Stimulated activated CD8-positive, alpha-beta memory T cell treated with anti-CD3 and anti-CD28 coated beads, Interleukin-15, amount 100 ng/mL, for 1 hour (primary cell): Measurements from ENCODE around the gene NMD3.
"Not testable (repeated sequence)": the region's sequence is repeated elsewhere in the genome, so short reads cannot be mapped to it uniquely, and the experiment has no call there.

Experiments
- DNase-seq: peaks from one replicate; pipeline ENCODE4 v3.0.0-alpha.2; 2020; ENCODE audit warnings: low read depth

Gene NMD3

DNA sequence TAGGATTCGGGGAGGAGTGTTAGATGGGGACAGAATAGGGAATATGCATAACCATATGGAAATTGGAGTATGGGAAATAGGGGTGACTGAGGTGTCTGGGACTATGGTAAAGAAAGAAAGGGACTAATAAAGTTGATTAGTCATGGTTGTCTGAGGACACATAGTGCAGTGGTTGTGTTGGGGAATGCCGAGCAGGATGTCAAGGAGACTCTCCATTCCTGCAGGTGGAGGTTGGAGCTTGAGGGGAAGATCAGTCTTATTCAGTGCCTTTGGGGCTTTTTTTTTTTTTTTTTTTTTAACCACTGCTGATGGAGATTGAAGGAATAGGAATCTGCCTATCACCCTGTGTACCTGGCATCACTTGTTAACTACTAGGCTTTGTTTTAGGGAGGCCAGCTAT lies 10.8 kb downstream of the NMD3 start:
- no peak for DNase-seq

DNA sequence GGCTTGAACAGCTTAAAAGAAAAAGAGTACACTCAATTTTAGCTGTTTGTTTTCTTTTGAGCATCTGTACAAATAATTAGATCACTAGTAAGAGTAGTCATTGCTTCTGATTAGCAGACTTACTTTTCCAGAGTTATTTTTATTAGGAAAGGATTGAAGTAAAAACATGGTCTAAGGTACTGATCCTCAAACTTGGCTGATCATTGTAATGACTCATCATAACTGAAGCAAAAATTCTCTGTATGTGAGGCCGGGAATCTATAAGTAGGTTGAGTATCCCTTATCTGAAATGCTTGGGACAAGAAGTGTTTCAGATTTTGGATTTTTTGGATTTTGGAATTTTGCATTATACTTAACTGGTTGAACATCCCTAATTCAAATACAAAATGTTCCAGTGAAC lies 12.4 kb downstream of the NMD3 start:
- DNase-seq = no peak

DNA sequence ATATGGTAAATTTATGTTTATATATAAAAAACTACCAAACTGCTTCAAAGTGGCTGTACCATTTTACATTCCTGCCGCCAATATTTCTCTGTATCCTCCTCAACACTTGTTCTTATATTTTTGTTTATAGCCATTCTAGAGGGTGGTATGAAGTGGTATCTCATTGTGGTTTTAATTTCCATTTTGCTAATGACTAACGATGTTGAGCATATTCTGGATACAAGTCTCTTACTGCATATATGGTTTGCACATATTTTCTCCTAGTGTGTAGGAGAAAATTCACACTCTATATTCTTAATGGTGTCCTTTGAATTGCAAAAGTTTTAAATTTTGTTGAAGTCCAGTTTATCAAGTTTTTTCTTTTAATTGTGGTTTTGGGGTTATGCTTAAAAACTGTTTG lies 15.1 kb downstream of the NMD3 start:
- DNase-seq = no peak

DNA sequence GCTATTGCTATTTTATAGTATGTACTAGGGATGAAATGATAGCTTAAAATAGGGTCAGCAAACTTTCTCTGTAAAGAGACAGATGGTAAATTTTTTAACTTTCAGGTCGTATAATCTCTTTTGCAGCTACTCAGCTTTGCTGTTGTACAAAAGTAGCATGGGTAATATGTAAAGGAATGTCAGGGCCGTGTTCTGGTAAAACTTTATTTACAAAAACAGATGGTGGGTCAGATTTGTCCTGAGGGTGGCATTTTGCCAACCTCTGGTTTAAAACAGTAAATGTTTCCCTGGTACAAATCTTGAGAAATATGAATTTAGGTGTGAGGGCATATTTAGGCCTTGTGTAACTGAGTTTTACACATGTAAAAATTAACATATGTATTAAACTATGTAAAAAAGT lies 18.6 kb downstream of the NMD3 start:
- no peak for DNase-seq

DNA sequence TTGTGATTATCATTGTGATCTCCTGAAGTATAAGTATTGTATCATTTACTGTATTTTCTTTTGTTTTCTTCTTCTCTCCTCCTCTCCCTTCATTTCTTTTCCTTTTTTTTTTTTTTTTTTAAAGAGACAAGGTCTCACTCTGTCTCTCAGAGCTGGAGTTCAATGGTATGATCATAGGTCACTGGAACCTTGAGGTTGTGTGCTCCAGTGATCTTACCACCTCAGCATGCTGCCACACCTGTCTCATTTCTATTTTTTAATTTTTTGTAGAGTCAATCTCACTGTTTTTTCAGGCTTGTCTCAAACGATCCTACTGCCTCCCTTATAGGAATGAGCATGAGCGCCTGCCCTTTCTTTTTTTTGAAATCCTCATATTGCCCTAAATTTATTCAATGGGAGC lies 23.4 kb downstream of the NMD3 start:
- no peak for DNase-seq

DNA sequence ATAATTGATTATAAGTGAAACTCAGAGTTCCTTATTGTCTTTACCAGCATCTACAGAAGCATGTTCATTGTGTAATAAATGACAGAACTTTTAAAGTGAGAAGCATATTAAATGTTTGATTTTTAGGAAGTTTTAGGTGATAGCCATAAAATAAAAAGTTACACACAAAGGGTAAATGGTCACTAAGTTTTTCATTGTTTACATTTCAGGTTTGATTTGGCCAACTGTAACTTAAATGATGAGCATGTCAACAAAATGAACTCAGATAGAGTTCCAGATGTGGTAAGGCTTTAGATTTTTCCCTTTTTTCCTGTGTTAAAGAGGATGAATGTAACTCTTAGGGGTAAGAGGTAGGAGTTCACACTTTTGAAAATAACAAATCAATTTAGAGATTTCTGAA lies 25.9 kb downstream of the NMD3 start:
- no peak for DNase-seq

DNA sequence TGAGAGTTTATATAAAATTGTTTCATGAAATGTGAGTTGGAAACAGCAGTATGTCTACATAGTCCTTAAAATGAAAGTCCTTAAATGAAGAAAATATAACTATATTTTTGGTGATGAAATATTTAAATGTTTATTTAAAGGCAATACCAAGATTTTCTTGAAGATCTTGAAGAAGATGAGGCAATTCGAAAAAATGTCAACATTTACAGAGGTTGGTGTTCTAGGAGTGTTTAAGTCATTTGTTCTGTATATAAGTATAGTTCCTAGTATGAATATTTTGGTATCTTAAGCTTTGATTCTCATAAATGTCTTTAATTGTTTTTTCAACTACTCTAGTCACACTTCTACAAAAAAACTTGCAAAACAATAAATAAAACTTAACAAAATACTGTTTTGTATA lies 29.0 kb downstream of the NMD3 start:
- DNase-seq = no peak

DNA sequence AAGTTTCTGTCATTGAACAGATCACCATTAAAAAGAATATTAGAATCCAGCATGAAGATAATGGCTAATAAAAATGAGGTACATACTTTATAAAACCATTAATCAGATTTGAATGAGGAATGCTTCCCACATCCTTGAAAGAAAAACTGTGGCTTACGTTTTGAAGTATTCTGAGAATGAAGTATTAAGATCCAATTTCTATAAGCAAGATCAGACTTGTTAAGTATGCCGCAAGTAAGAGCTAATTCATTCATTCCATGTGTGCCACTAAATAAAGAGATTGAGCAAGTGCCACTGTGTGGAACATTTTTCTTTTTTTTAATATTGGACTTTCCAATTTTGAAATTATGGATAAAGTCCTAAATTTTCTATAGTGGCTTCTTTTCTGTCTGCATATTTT lies 30.6 kb downstream of the NMD3 start:
- no peak for DNase-seq

DNA sequence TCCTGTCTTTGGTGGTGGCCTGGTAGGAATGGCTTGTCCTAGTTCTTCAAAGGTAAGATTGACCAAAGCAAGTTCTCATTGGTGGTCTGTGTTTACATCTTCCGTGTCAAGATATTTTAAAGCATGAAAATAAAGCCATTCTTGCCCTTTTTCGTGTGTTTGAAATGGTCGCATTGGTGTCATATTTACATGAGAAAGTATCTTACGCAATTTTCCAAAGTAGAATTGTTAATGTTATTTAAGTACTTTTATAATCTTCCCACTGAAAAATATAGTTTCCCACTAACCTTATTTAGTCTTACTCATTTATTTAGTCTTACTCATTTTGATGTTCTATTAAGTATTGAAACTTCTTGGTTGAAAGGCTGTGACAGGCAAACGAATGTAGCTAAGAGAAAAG lies 31.0 kb downstream of the NMD3 start:
- DNase-seq = no peak

DNA sequence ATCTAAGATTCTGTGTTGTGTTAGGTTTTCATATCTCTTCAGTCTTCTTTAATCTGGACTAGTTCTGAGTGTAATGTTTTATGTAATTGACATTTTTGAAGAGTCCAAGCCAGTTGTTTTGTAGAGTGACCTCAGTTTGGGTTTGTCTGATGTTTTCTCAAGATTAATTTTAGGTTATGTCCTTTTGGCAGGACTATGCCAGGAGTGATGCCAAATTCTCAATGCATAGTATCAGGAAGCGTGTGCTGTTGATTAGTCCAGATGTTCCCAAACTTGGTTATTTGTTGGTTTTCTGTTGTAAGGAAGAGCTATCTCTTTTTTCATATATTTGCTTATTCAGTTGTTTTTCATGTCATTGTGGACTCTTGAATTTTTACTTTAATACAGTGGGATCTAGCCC lies 32.6 kb downstream of the NMD3 start:
- DNase-seq = no peak

DNA sequence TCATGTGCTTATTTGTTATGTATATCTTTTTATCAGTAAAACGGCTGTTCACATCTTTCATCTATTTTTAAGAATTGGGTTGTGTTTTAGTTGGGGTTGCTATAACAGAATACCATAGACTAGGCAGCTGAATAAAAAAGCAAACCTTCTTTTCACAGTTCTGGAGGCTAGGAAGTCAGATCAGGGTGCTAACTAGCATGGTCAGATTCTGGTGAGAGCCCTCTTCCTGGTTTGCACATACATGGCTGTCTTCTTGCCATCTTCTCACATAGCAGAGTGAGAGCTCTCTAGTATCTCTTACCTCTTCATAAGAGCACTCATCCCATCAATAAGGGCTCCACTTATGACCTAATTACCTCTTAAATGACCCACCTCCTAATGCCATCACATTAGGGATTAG lies 33.8 kb downstream of the NMD3 start:
- no peak for DNase-seq

DNA sequence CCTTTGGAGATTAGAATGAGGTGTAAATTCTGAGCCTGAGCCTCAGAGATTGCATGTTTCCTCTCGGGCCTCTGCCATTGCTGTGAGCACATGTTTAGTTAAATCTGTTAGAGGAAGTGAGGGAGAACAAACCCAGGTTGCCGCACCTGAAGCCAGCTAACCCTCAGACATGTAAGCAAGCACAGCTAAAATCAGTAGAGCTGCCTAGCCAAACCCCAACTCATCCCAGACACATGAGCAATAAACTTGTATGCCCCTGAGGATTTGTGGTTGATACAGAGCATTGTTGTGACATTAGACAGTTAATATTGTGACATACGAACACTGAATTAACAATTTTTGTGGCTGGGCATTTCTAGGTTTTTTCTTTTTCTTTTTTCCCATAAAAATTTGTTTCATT lies 41.9 kb downstream of the NMD3 start:
- no peak for DNase-seq

DNA sequence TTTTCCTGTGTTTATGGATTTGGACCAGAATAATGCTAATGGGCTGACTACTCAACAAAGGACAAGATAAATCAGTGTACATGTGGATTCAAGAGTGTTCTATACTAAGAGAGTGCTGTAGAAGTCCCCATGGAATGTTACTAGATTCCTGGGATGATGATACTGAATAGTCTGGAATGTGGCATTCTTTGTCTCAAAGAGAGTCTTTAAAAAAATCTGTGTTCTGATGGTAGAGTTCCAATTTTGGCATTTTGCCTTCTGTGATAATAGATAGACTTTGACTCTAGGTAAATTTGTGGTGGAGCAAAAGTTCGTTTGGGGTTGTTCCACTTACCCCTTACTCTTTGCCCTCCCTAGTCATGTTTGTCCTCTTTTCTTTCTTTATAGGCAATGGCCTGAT lies 43.7 kb downstream of the NMD3 start:
- DNase-seq = no peak

DNA sequence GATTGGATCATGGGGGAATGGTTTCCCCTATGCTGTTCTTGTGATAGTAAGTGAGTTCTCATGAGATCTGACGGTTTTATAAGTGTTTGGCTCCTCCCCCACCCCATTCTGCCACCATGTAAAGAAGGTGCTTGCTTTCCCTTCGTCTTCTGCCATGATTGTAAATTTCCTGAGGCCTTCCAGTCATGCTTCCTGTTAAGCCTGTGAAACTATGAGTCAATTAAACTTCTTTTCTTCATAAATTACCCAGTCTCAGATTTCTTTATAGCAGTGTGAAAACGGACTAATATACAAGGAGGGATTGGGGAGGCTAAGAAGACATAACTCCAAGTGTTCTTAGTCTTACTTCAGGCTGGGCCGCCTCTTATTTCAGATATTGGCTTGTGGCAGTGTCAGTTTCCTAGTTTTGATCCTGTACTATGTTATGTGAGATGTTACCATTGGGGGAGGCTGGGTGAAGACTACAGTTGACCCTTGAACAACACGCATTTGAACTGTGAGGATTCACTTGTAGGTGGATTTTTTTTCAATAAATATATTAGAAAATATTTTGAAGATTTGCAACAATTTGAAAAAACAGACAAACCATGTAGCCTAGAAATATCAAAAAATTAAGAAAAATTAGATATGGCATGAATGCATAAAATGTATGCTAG lies 44.9 kb downstream of the NMD3 start:
- DNase-seq = no peak

DNA sequence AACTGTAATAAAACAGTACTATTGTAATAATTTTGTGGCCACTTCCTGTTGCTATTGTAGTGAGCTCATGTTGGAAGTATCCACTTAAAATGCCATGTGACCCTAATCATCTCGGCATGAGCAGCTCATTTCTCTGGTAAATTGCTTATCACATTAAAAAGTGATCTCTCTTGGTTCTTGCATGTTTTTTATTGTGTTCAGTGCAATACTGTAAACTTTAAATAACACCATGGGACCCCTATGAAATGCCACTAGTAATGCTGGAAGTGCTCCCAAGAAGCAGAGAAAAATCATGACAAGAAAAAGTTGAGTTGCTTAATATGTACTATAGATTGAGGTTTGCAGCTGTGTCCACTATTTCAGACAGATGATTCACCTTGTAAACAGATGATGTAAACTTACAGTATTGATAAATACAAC lies 45.6 kb downstream of the NMD3 start:
- DNase-seq = no peak

DNA sequence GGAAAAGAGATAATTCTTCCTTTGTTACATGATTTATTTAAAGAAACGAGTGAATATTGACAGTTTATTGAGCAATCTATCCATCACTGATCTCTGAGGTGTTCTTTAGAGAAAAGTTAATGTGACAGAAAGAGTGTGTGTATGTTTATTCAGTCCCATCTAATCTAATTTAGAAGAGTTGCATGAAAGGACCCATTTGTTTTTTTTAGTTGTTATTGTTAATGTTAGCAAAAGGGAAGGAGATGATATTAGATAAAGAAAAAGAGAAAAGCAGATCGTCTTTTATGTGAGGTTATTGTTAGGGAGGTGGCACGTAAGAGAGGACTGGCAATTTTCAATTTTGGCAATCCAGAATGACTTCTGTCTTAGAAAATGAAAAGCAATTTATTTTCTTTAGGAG lies 46.5 kb downstream of the NMD3 start:
- no peak for DNase-seq

DNA sequence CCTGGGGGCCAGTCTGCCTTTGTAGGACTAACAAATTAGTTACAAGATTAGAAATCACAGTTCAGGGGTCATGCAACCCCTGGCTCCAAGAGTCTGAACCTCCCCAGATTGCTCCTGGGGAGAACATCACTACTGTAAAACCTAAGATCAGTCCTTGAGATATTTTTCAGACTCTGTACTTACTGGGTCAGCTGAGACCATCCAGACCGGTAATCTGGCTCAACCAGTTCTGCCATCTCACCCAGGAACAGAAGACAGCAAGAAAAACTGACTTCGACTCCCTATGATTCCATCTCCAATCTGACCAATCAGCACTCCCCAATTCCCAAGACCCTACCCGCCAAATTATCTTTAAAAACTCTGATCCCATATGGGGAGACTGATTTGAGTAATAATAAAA lies 47.5 kb downstream of the NMD3 start:
- no peak for DNase-seq

DNA sequence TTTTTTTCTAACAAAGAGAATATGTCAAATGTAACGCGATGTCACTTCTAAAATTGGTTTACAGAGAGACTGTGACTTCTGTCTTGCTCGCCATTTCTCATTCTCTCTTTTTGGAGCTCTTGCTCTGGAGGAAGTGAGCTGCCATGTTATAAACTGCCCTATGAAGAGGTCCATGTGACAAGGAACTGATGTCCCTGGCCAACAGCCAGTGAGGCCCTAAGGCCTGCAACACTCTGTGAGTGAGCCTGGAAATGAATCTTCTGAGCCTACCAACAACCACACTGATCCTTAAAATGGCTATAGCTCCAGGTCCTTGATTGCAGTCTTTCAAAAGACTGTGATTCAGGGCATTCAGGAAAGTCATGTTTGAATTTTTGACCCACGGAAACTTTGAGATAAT lies 49.9 kb downstream of the NMD3 start:
- DNase-seq = no peak

DNA sequence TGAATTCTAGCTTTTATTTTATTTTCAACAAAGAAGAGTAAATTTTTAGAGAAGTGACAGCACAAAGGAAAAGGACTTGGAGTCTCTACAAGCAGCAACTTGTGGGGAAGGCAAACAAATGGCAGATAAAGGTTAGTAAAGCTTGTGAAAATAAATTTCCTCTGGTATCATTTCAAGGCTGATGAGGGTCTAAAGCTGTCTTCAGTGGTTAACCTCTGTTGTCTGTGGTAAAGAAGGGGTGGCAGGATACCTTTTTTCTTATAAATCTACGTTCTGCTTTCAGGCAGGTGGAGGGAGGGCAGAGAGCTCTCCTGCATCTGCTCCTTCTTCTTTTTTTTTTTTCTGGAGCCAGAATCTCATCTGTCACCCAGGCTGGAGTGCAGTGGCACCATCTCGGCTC lies 50.5 kb downstream of the NMD3 start:
- no peak for DNase-seq

DNA sequence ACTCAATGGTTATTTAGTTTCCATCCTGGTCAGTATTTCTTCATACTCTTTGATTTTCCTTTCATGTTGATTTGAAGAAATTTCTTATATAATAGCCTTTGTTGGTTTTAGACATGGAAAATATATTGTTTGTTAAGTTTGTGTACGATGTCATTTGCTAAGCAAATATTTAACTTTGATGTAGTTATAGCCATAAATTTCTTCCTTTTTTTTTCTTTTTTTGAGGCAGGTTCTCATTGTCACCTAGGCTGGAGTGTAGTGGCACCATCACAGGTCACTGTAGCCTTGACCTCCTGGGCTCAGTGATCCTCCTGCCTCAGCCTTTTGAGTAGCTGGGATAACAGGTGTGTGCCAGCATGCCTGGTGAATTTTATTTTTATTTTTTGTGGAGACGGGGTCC lies 51.4 kb downstream of the NMD3 start:
- DNase-seq = no peak

DNA sequence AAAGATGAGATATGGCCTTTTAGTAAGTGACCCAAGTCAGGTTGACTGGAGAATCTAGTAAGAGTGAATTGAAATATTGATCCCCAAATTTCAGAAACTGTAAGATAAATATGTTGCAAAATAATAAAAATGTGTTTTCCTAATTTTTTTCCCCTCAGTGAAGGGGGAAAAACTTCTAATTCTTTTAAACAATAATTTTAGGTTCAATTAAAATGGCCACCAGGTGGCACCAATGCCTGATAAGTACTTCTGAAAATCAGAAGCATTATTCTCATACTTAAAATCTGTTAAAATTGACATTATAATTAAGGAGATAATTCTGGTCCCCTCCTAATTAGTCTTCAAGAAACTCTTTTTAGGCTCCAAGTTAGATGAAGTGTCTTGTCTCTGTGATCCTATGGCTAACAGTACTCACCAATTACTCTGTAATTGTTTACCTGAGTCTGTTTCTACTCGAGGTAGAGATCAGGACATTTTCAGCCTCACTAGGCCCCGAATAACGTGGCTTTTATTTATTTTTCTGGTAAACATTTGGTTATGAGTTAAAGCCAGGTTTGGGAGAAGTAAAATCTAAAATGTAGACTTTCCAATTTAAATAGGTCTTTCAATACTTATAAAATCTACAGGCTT lies 52.6 kb downstream of the NMD3 start:
- DNase-seq = no peak

DNA sequence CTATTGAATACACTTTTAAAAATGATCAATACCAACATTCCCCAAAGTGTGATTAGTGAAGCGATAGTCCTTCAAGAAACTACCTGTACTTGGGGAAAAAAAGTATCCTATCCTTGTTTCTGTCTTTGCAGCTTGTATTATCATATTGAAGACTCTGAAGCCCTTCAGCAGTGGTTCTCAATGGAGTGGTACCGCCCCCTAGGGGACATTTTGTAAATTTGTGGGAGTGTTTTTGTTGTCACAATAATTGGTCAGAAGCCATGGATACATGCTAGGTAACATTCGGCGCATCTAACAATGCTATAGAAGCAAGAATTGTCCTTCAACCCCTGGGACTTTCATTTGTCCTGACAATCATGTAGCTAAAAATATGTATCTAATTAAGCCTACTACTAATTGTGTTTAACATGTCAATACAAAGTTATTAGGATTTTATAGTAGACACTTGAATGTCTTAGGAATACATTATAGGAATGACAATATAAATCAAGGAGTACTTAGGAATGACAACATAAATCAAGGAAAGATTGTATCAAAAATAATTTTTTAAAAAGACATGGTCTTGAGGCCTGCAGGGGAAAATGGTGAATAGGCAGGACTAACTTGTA lies 53.7 kb downstream of the NMD3 start:
- no peak for DNase-seq

DNA sequence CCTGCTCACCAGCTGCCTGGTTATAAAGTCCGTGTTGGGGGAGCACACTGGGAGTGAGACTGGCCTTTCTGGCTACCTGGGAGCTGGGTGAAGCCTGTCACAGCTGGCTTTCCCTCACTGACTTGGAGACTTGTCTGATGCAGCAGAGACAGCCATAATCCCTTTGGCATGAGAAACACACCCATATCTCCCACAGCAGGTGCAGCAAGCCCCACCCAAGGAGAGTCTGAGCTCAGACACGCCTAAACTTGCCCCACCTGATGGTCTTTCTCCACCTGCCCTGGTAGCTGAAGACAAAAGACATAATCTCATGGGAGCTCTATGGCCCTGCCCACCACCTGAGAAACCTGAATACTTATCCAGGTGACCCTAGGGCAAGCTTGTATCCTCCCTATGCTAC lies 54.8 kb downstream of the NMD3 start:
- no peak for DNase-seq

DNA sequence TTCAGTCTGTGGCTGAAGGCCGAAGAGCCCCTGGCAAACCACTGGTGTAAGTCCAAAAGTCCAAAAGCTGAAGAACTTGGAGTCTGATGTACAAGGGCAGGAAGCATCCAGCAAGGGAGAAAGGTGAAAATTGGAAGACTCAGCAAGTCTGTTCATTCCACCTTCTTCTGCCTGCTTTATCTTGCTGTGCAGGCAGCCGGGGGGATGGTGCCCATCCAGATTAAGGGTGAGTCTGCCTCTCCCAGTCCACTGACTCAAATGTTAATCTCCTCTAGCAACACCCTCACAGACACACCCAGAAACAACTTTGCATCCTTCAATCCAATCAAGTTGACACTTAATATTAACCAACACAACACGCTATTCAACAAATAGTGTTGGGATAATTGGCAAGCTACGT lies 61.3 kb downstream of the NMD3 start:
- not testable (repeated sequence) for DNase-seq
